ENCODE data around the gene RHBDF2.

The RHBDF2 gene

DNA sequence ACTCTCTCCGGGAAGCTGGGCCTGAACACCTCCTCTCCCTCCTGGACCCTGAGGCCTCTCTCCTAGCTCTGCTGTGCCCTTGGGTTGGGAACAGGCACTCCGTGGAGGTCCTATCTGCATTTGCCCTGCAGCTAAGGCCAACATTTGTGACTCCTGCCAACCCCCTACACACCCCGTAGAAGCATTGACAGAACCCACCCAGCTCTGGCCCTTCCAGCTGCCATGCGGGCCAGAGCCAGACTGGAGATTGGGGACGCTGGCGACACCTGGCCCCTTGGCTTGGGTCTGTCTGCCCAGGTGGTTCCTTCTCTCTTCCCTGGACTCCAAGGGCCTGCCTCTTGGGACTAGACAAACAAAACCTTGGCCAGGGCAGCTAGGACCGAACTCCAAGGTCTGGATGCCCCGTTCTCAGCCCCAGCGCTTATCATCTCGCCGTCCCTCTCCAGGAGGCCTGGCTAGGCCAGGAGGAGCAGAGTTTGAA is 644 bp upstream of the RHBDF2 start:
- DNase-seq (ENCODE audit: low read depth, low spot score) = no peak

DNA sequence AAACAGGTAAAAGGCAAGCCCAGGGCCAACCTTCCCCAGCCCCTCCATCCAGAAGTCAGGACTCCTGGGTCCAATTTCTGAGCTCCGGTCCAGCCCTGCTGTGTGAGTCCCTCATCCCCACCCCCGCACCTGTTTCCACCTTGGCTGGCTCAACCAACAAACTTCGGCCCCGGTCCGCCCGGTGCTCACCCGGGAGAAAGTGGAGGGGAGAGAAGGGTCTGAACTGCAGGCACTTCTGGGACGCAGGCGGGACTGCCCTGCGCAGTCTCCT is 541 bp downstream of the RHBDF2 start:
- DNase-seq (ENCODE audit: low read depth, low spot score) = no peak

DNA sequence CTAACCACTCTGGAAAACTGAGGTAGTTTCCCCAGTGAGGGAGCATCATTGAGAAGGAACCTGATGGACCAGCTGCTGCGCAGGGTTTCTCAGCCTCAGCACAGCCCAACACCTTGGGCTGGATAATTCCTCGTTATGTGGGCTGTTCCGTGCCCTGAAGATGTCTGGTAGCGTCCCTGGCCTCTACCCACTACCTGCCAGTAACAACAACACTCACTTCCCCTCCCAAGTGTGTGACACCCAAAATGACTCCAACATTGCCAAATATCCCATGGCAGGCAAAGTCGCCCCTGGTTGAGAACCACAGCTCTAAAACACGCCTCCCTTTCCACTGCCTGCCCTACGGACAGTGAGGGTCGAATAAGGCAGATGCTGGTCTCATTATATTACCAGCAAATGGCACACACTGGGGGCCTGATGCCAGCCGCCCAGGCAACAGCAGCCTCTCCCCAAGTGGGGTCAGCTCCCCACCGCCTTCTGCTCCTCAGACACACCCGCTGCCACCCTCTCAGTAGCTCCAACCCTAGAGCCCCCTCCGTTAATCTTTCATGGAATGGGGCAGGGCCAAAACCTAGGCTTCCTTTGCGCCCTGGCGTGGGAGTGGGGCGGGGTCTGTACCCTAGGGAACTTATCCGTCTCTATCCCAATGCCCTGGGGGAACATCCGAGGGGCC is 1.0 kb downstream of the RHBDF2 start:
- no peak for DNase-seq (ENCODE audit: low read depth, low spot score)

DNA sequence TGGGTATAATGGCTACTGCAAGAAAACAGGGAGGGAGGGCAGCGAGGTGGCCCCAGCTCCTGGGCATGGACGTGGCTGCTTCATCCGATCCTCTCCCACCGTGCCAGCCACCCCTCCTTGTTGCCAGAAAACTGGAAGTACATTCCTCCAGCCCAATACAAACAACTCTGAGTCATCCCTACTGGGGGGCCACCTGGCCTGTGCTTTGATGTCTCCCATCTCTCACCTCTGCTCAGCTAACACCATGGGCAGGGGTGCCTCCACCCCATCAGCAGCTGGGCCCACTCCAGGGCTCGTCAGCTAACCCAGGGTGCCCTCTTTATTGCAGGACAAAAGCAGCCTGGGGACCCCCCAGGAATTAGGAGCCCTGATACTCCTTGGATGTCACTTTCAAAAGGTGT is 2.0 kb downstream of the RHBDF2 start:
- no peak for DNase-seq (ENCODE audit: low read depth, low spot score)

DNA sequence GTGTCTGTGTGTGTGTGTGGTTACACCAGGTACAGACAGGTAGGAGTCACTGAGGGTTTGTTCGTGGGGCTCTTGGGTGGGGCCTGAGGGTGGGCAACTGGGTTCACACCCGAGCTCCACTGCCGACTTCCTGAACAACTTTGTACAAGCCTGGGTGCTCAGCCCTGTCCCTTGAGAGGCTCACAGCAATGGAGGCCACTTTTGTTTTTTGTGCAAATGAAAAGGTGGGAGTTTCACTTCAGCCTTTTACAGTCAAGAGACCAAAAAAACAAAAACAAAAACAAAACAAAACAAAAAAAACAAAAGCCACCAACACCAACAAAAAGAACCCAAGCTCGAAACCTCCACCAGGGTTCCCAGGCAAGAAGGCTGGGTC is 2.4 kb downstream of the RHBDF2 start:
- no peak for DNase-seq (ENCODE audit: low read depth, low spot score)

DNA sequence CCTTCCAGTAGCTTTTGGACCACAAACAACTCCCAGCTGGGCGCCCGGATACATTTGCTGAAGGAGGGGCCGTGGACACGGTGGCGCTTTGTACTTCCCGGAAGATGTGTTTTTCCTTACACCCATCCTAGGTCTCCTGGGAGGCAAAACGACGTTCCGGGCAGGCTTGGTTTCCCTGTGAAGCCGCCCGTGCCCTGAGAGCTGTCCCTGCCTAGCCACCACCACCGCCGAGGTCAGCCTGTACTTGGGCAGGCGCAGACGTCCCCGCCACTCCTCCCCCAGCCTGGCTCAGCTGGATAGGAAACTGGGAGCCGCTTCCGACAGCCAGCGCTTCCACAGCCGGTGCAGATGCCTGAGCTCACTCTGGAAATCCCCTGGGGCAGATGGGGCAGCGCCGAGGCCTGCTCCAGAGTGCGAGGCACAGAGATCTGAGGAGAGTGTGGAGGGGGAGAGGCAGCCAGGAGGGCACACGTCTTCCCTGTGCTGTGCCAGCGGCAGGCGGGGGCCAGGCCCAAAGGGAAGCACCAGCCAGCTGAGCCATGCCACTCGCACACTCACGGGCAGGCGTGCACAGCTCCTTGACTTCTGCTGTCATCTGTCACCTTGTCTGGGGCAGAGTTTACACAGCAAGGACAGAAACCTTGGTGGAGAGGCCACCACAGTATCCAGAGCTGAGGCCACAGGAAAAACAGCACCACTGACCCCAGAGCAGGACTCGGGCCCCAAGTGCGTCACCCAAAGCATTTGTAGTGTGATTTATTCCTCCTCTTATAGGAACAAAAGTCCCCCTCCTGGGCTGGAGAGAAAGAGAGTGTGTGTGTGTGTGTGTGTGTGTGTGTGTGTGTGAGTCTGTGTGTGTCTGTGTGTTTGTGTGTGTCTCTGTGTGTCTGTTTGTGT is 3.0 kb downstream of the RHBDF2 start:
- DNase-seq (ENCODE audit: low read depth, low spot score) = no peak

DNA sequence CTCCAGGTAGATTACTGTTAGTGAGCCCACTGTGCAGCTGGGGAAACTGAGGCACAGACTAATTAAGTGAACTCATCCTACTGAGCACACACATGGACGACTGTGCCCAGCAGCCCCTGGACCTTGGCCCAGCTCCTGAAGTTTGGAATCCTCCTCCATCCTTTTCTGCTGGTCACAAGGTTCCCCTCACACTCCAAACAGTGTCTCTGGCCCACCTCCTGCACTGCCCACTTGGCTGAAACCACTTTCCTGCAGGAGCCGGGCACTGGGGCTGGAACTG is 3.6 kb downstream of the RHBDF2 start:
- DNase-seq (ENCODE audit: low read depth, low spot score) = no peak

DNA sequence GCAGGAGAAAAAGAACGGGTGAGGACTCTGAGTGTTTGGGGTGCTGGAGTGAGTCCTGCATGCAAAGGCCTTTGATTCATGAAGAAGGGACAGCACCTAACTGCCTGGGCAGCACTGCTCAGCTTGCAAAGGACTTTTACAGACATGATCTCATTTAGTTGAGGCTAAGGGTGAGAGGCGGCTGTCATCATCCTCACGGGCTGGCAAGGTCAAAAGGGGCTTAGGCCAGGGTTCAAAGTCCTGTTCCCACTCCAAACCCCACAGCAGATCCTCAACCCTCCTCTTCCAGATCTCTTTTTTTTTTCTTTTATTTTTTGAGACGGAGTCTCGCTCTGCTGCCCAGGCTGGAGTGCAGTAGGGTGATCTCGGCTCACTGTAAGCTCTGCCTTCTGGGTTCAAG is 4.8 kb downstream of the RHBDF2 start:
- no peak for DNase-seq (ENCODE audit: low read depth, low spot score)

DNA sequence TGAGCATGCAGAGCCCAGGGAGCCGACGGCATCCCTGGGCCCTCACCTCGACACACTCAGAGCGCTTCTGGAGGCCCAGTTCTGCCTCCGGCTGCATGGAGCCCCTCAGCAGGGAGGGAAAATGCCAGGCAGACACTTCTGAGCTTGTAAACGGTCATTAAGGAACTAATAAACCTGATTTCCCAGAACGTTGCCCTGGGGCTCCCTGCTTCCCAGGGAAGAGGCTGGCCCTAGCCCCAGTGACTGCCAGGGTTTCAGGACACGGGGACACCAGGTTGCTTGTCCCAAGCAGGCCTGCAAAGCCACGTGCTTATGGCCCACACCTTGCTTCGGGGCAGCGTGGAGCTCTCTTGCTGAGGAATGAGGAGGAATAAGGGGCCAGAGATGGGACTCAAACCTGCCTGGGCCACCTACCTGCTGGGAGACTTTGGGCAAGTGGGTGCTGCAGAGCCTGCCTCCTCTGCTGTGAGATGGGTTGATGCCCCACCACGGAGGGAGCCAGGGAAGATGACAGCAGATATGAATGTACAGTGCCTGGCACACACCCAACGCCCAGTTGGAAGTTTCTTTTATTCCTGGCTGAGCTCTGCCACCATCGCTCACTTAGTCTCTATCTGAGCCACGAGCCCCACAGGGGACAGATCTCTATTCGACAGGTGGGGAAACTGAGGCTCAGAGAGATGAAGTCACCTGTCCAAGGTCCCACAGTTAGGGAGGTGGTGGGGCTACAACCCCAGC is 5.4 kb downstream of the RHBDF2 start:
- DNase-seq (ENCODE audit: low read depth, low spot score) = no peak

DNA sequence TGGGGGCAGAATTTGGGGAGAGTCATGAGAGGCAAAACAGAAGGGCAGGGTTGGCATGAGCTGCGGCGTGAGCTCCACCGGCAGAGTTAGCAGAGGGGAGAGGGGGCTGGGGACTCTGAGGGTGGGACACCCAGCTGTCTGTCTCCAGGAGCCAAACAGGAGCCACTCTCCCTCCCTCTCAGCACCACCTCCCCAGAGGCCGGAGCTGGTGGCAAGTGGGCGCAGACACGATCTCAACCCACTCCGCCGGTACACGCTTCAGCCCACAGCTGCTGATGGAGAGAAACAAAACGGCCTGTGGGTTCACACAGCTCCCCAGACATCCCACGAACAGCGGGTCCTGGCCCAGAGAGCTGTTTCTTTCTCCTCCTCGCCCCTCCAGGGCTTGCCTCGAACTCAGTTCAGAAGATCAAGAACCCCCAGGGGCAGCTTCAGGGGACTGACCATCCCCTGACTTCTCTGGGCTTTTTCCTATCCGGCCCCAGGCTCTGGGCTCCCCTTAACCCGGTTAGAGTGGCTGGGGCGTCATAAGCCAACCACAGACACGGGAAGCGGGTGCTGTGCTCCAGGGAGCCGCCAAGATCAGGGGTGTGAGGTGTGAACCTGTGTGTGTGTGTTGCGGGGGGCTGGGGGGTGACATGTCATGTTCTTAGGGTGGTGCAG is 7.6 kb downstream of the RHBDF2 start:
- no peak for DNase-seq (ENCODE audit: low read depth, low spot score)

DNA sequence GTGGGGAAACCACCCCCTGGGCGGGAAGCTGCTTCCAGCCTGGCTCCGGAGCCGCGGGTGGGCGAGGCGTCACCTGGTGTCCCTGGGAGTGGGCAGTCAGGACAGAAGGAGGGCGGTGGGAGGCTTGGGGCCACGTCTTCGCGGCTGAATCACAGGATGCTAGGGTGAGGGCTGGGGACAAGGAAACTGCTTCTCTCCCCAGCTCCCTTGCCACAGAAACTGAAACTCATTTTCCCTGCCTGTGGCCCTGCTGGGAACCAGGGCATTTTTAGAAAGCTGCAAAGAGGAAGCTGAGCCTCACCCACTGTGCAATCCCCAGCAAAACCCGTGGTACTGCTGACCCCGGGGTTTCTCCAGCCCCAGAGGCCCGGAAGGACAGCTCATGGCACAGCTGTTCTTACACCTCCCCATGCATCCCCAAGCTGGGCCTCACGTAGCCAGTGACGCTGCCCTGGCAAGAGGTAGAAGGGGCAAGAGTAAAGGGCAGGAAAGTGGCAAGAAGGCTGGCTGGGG is 8.2 kb downstream of the RHBDF2 start:
- DNase-seq (ENCODE audit: low read depth, low spot score) = no peak

DNA sequence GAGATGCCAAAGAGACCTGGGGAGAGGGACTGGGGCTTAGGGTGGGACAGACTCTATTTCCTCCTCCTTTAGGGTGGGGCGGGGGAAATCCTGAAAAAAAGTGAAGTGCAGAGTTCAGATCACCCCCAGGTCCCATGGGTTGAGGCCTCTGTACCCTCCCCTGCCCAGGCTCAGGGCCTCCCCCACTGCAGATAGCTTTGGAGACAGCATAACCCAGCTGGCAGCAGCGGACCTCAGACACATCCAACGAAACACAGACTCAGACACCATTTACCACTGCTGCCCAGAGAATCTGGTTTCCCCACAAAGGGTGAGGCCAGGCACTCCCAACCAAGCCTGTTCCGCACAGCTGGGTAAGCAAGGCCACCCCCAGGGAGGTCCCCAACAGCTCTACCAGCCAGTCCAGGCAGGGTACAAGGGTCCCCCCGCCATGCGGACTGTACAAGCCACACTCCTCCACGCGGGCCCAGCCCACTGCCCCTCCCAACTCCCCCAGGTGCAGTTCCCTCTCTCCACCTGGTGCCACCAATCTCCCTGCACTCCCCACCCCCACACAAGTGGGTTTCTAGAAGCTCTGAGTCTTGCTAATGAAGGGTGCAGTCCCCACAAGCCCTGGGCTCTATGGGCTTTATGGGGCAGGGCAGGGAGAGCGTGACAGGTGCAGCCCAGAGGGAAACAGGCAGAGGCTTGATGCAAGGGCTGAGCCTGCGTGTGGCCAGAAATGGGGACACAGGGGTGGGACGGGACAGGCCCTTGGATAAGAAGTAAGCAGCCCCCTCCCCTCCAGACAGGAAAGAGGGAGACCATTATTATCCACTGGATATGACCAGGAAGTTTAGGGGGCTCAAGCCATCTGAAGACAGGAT is 8.9 kb downstream of the RHBDF2 start:
- DNase-seq (ENCODE audit: low read depth, low spot score) = no peak

DNA sequence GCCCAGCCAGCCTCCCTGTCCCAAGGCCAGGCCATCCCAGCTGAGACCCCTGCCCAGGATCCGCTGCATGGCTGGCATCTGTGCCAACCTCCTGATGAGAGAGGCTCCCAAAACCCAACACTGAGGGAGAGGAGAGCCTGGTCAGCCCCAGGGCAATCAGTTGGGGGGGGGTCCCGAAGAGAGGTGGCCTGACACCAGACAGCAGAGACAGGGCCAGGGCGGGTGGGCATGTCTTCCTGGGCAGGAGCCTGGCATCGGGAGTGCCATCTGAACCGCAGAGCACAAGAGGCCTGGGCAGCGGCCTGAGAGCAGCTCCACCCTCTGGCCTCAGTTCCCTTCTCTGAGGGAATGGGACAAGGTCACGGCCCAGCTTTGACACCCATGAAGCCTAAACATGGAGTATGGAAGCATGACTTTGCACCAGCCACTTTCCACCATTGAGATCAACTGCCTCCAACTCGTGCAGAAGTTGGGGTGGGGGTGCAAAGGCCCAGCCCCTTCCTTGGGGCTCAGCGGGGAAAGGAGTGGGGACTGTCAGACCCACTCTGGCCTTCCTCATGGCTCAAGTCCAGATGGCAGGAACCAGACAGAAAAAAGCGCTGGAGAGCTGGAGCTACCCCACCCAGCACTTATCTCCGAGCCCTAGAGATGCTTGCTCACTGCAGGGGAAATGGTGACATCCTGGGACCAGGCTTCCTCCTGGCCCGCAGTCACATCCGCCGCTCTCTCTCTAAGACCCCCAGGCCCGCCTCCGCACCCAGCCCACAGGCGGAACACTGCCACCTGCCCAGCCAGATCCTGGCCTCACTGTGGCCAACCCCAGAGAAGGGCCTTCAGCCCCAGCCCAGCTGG is 9.7 kb downstream of the RHBDF2 start:
- DNase-seq (ENCODE audit: low read depth, low spot score) = no peak

DNA sequence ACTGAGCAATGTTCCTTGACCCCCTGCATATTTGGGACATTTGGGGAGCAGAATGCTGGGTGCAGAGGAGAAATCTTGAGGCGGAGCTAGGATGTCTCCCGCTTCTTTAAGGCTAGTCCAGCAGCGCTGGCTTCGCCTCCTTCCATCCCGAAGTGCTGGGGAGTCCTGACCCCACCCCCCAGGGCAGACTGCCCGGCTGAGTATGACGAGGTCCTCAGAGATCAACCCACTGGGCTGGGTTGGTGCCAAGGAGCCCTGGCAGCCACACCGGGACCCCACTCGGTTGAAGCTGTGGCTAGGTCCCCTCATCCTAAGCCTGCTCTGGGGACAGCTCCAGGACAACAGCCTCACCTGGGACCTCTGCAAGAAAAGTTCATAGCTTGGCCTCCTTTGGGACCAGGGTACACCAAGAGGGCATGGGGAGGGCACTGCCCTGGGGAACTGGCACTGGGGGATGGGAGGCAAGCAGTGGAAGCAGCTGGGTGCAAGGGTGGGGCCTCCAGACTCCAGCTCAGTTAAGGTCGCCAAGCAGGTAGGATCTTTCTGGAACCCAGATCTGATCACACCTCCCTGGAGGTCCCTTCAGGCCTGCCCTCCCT is 11.0 kb downstream of the RHBDF2 start:
- no peak for DNase-seq (ENCODE audit: low read depth, low spot score)

DNA sequence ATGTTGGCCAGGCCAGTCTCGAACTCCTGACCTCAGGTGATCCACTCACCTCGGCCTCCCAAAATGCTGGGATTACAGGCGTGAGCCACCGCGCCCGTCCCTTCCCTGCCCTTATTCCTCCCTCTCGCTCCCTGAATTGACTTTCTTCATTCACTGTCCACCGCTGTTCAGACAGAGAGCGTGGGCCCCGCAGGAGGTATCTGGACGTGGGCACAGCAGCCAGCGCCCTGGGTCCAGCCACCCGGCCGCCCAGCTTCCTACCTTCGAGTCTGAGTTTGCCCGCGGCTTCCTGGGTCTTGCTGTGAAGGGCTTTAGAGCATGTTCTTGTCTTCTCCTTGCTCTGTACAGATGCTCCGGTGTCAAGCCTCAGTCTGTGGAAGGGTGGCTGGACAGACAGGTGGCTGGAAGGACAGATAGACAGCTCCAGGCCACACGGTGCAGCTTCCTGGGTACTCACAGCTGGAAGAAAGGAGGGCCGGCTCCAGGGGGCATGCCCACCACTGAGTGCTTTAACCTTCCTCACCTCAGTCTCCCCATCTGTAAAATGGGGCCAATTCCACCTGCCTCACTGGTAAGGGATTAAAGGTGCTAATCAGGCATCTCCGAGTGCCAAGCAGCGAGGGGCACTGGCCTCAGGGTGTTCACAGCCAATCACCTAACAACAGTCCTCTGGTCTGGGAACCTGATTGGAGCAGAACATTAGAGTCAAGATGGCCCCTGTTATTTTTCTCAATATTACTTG is 13.6 kb downstream of the RHBDF2 start:
- no peak for DNase-seq (ENCODE audit: low read depth, low spot score)

DNA sequence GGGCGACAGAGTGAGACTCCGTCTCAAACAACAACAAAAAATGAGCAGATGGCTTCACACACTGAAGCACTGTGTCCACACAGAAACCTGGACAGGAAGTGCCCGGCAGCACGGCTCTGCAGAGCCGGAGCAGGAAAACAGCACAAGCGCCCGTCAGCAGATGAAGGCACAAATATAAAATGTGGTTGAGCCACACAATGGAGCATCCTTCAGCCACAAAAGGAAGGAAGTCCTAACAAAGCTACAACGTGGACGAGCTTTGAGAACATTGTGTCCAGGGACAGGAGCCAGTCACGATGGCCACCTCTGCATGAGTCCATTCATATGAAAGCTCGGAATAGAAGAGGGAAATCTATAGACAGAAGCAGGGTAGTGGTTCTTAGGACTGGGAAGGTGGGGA is 15.7 kb downstream of the RHBDF2 start:
- DNase-seq (ENCODE audit: low read depth, low spot score) = no peak

DNA sequence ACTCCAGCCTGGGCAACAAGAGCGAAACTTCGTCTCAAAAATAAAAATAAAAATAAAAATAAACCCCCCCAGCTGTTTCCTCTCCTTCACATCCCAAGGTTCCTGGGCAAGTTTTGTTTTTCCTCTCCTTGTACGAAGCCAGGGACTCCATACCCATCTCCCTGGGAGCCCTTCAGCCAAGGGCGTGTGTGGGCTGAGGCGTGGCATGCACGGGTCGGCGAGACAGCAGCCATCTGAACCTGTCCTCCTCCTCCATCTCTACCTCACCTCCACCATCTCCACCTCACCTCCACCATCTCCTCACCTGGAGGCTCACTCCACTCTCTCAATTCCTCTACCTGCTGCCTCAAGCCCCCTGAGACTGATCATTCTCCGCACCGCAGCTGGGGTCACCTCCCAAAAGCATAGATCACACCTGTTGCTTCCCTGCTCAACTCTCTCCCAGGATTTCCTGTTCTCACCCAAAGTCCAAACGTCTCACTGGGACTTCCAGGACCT is 16.9 kb downstream of the RHBDF2 start:
- no peak for DNase-seq (ENCODE audit: low read depth, low spot score)

DNA sequence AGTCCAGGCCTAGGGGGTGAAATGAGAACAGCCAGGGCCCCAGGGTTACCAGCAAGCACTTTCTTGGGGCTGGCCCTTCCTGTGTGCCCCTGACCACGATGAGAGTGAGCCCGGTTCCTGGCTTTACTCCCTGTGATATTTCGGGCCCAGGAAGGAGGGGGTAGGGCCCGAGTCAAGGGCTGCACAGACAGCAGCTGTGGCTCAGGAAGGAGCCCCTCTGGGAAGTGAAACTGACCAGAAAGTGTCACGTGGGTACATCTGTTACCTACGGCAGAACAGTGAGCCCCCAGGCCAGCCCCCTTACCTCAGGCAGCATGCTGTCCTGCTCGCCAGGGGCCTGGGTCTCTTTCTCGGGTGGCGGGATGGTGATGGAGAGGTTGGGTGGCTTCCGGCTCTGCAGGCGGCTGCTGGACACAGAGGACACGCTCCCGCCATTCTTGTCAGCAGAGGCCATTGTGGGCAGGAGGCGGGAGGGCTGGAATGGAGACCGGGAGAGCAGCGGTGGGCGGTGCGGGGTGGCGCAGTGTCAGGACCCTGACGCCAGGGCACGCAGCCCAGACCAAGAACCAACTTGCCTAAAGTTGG is 20.1 kb downstream of the RHBDF2 start:
- DNase-seq (ENCODE audit: low read depth, low spot score) = no peak

DNA sequence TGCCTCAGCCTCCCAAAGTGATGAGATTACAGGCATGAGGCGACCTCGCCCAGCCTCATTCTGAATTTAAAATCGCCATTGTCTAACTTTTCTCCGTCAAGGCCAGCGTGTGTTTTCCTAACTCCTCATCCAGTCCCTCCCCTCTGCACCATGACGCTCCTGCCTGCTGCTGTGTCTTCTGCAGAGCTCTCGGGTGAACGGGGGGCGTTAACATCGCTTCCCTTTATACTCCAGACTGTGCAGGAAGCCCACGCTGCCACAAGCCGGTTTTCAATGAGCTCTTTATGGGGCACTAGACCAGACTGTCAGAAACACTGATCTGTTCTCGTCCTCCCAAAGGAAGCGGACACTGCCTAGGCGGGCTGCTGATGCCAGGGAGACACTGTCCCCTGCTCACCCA is 20.6 kb downstream of the RHBDF2 start:
- no peak for DNase-seq (ENCODE audit: low read depth, low spot score)

Data from iPS DF 19.7 (cell line).